ENCODE data around the gene VGF.

GRCh38 chr7:101185258-101185839 is 20.0 kb upstream of the VGF start:
- TF ChIP-seq CTCF (IDR thresholded peaks at IDR 0.05) (no peak), POLR2A (IDR thresholded peaks at IDR 0.05) (no peak)
